Epithelial cell of esophagus (primary cell): ENCODE measurements around the gene GRK2.

Source experiments
- DNase-seq: peaks from one replicate; pipeline ENCODE4 v3.0.0; 2010; ENCODE audit warnings: low read depth
- H3K4me3 ChIP-seq: 2 replicates; pipeline ENCODE4 v1.5.1; 2011; ENCODE audit warnings: mild to moderate bottlenecking, low read length, control low read depth
- TF ChIP-seq, protein P1 (sequence below): IDR thresholded peaks from 2 replicates; pipeline ENCODE4 v1.5.1; 2011; ENCODE audit warnings: low read depth, mild to moderate bottlenecking, low read length, control low read depth, inconsistent platforms; ENCODE audit not compliant: insufficient read depth; ENCODE audit errors: missing control alignments

GRK2 gene

GRCh38 chr11:67303132-67303834 lies 37.0 kb downstream of the GRK2 start, which contains the start of gene SSH3:
TSS of gene SSH3 (plus strand) at chr11:67303530. CDS start at chr11:67303626, 96 bp downstream.
- peak; percentile 66 for DNase-seq
- peak within 1 kb of the TSS; percentile 66 for H3K4me3 ChIP-seq
- TF ChIP-seq, protein P1, sequence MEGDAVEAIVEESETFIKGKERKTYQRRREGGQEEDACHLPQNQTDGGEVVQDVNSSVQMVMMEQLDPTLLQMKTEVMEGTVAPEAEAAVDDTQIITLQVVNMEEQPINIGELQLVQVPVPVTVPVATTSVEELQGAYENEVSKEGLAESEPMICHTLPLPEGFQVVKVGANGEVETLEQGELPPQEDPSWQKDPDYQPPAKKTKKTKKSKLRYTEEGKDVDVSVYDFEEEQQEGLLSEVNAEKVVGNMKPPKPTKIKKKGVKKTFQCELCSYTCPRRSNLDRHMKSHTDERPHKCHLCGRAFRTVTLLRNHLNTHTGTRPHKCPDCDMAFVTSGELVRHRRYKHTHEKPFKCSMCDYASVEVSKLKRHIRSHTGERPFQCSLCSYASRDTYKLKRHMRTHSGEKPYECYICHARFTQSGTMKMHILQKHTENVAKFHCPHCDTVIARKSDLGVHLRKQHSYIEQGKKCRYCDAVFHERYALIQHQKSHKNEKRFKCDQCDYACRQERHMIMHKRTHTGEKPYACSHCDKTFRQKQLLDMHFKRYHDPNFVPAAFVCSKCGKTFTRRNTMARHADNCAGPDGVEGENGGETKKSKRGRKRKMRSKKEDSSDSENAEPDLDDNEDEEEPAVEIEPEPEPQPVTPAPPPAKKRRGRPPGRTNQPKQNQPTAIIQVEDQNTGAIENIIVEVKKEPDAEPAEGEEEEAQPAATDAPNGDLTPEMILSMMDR: no peak

GRCh38 chr11:67303835-67304411 lies 37.6 kb downstream of the GRK2 start:
- TF ChIP-seq, protein P1: no peak
- H3K4me3 ChIP-seq: peak overlapping the region; percentile 66
- no peak for DNase-seq

DNA sequence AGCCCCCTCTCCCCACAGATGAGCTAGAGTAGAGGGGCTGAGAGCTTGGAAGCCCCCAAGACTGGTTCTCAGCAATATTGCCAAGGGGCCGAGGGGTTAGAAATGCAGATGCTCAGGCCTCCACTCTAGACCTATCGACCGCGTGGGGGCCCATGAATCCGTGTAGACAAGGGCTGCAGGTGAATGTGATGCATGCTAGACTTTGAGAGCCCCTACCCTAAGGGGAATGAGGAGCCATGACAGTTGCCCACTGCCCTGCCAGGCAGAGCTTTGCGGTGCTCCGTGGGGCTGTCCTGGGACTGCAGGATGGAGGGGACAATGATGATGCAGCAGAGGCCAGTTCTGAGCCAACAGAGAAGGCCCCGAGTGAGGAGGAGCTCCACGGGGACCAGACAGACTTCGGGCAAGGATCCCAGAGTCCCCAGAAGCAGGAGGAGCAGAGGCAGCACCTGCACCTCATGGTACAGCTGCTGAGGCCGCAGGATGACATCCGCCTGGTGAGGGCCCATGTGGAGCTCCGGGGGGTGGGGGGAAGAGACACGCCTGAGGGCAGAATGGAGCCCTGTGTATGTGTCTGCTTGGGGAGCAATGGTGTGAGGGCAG lies 38.3 kb downstream of the GRK2 start:
- H3K4me3 ChIP-seq: peak overlapping the region; percentile 66
- no peak for DNase-seq
- TF ChIP-seq, protein P1: no peak

DNA sequence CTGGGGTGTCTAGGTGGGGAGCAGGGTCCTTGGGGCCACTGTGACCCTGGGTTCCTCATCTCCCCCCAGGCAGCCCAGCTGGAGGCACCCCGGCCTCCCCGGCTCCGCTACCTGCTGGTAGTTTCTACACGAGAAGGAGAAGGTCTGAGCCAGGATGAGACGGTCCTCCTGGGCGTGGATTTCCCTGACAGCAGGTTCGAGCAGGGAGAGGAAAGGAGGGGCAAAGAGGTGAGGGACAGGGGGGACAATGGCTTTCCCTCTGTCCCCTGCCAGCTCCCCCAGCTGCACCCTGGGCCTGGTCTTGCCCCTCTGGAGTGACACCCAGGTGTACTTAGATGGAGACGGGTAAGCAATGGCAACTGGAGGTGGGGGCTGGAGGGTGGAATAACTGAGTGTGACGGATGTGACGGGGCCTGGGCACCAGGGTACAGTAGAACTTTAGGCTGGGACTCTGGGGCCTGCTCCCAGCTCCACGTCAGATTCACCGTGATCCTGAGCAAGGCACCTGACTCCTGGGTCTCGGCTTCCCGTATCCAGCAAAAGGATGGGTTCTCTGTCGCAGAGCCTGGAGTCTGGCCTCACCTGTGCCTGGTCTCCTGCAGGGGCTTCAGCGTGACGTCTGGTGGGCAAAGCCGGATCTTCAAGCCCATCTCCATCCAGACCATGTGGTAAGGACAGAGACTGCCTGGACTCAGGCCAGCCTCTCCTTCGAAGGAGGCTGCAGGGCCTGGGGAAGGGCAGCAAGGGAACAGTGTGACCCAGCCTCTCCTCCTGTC lies 40.7 kb downstream of the GRK2 start:
- no peak overlapping the region for H3K4me3 ChIP-seq
- TF ChIP-seq, protein P1: no peak
- no peak for DNase-seq

DNA sequence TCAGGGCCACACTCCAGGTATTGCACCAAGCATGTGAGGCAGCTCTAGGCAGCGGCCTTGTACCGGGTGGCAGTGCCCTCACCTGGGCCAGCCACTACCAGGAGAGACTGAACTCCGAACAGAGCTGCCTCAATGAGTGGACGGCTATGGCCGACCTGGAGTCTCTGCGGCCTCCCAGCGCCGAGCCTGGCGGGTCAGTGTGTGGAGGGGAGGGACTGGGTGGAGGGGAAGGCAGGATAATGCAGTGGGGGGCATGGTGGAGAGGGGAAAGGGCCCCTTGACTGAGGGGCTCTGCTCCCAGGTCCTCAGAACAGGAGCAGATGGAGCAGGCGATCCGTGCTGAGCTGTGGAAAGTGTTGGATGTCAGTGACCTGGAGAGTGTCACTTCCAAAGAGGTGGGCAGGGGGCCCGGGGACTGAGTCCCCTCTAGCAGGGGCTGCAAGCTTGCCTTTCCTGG lies 41.3 kb downstream of the GRK2 start:
- H3K4me3 ChIP-seq: no peak overlapping the region
- no peak for DNase-seq
- TF ChIP-seq, protein P1: no peak

- TF ChIP-seq, protein P1: no peak
- DNase-seq: no peak
- H3K4me3 ChIP-seq: no peak overlapping the region
These were observed 42.0 kb downstream of the GRK2 start for GRCh38 chr11:67308031-67308866.
